Muscle of arm (tissue), 12 donors: Measurements from ENCODE around the gene ZNF91. TPM values are rescaled to one million over a fixed set of nuclear protein-coding genes. Genes with fewer than 3 reads are reported as not detected.
"Not testable (repeated sequence)": the region's sequence is repeated elsewhere in the genome, so short reads cannot be mapped to it uniquely, and the experiment has no call there.

ENCODE experiments used
- DNase-seq: peaks from one replicate; pipeline ENCODE4 v3.0.0-alpha.2; 2013
- polyA plus RNA-seq, 12 donors: library from polyadenylated mRNA; unstranded; fragments of 120-200 nt; gene quantifications; one replicate each; pipeline ENCODE4 v1.2.1, GENCODE V29; 2013; ENCODE audit not compliant: insufficient read length in 12 of 12

Gene ZNF91
- polyA plus RNA-seq, 12 donors = 26.8 to 52.3 (median 38.5) TPM; not detected in 1

GRCh38 chr19:23402388-23402787 is 7.1 kb upstream of the ZNF91 start:
- DNase-seq = no peak

- no peak for DNase-seq
These were observed 5.9 kb upstream of the ZNF91 start for GRCh38 chr19:23401086-23401610.

GRCh38 chr19:23399443-23399842 is 4.2 kb upstream of the ZNF91 start:
- no peak for DNase-seq

- DNase-seq = not testable (repeated sequence)
These were observed 449 bp upstream of the ZNF91 start for GRCh38 chr19:23395722-23396117.

GRCh38 chr19:23394511-23394910 is 760 bp downstream of the ZNF91 start:
- DNase-seq = no peak

GRCh38 chr19:23393121-23393520 is 2.1 kb downstream of the ZNF91 start:
- DNase-seq = no peak

- no peak for DNase-seq
These were observed 4.0 kb downstream of the ZNF91 start for GRCh38 chr19:23391236-23391635.

GRCh38 chr19:23385404-23385803 is 9.9 kb downstream of the ZNF91 start:
- no peak for DNase-seq

GRCh38 chr19:23384858-23385257 is 10.4 kb downstream of the ZNF91 start:
- no peak for DNase-seq

GRCh38 chr19:23384166-23384565 is 11.1 kb downstream of the ZNF91 start:
- no peak for DNase-seq

GRCh38 chr19:23382955-23383354 is 12.3 kb downstream of the ZNF91 start:
- DNase-seq = no peak

GRCh38 chr19:23381114-23381513 is 14.2 kb downstream of the ZNF91 start:
- no peak for DNase-seq

GRCh38 chr19:23379671-23380070 is 15.6 kb downstream of the ZNF91 start:
- DNase-seq = not testable (repeated sequence)

- no peak for DNase-seq
These were observed 16.3 kb downstream of the ZNF91 start for GRCh38 chr19:23378948-23379347.

- DNase-seq = no peak
These were observed 18.0 kb downstream of the ZNF91 start for GRCh38 chr19:23377276-23377675.

GRCh38 chr19:23366437-23366836 is 28.8 kb downstream of the ZNF91 start:
- DNase-seq = no peak

- DNase-seq = not testable (repeated sequence)
These were observed 29.2 kb downstream of the ZNF91 start for GRCh38 chr19:23366031-23366430.

GRCh38 chr19:23365222-23365621 is 30.0 kb downstream of the ZNF91 start:
- DNase-seq = no peak

- not testable (repeated sequence) for DNase-seq
These were observed 33.4 kb downstream of the ZNF91 start for GRCh38 chr19:23361843-23362242.

GRCh38 chr19:23351806-23352205 is 43.5 kb downstream of the ZNF91 start:
- DNase-seq = no peak

GRCh38 chr19:23346696-23347095 is 48.6 kb downstream of the ZNF91 start:
- DNase-seq = no peak

- DNase-seq = no peak
These were observed 49.4 kb downstream of the ZNF91 start for GRCh38 chr19:23345838-23346237.

- no peak for DNase-seq
These were observed 51.7 kb downstream of the ZNF91 start for GRCh38 chr19:23343434-23344010.

GRCh38 chr19:23328211-23328610 is 67.1 kb downstream of the ZNF91 start:
- DNase-seq = no peak
